H1 (cell line): ENCODE measurements around the gene POLR2H. TPM values are rescaled to one million over a fixed set of nuclear protein-coding genes. Genes with fewer than 3 reads are reported as not detected.

ENCODE experiments used
- polyA plus RNA-seq, 7 experiments: library from polyadenylated mRNA; depleted of rRNA in 3 of 7; stranded (reverse) in 5 of 7; unstranded in 2 of 7; fragments of >200 nt in 5 of 7; fragments of 200-250 nt in 2 of 7; gene quantifications; 1 replicate in 5 of 7; 2 replicates in 1 of 7; 4 replicates in 1 of 7; pipeline versions ENCODE4 v1.2.1 to v1.2.3, GENCODE V29; 2011 to 2013; ENCODE audit warnings: missing spikeins in 2 of 7, mixed read lengths in 2 of 7
- small RNA-seq: library from polyadenylated mRNA; stranded (forward); fragments of <200 nt; extraction: miRNeasy Mini kit (QIAGEN cat#:217004); gene quantifications from one replicate; pipeline ENCODE3, GENCODE V24; 2013; ENCODE audit not compliant: insufficient read depth
- total RNA-seq: library from RNA; stranded (reverse); fragmentation: NEBNext Ultra II Directional; extraction: Animal tissue kit (Norgen Biotek cat#: 25700); gene quantifications from 2 replicates; pipeline ENCODE4 v1.2.1, GENCODE V29; 2021

Gene POLR2H
- total and polyA plus RNA-seq, 2 of the 8 experiments (the other 6 are each of a cell fraction or from before 2014, with no cell fraction given): 113 to 335 TPM

Small RNA genes lying within 50 kb of the gene (small RNA-seq; reads per million reads assigned to genes)
- gene SNORD66: 379 reads per million, percentile 99 among the genes with 10 or more reads in this experiment

Other genes with a start within 250 kb of the POLR2H start
- gene EIF2B5, start 226.4 kb upstream of the POLR2H start, total RNA-seq: 40.0 and 42.5 TPM in 2 replicates
- 32.1 and 33.1 TPM in 2 replicates for gene EIF2B5, start 226.4 kb upstream of the POLR2H start, polyA plus RNA-seq (2011; rRNA removed)
- gene DVL3, start 206.3 kb upstream of the POLR2H start, total RNA-seq: 64.9 and 66.6 TPM in 2 replicates
- 38.5 and 51.2 TPM in 2 replicates for gene DVL3, start 206.3 kb upstream of the POLR2H start, polyA plus RNA-seq (2011; rRNA removed)
- 391 and 403 TPM in 2 replicates for gene AP2M1, start 186.9 kb upstream of the POLR2H start, total RNA-seq
- 454 and 540 TPM in 2 replicates for gene AP2M1, start 186.9 kb upstream of the POLR2H start, polyA plus RNA-seq (2011; rRNA removed)
- gene ABCF3, start 175.5 kb upstream of the POLR2H start, total RNA-seq: 50.9 and 51.6 TPM in 2 replicates
- gene ABCF3, start 175.5 kb upstream of the POLR2H start, polyA plus RNA-seq (2011; rRNA removed): 57.8 and 76.6 TPM in 2 replicates
- gene VWA5B2, start 132.1 kb upstream of the POLR2H start, total RNA-seq: 0.50 and 0.56 TPM in 2 replicates
- gene VWA5B2, start 132.1 kb upstream of the POLR2H start, polyA plus RNA-seq (2011; rRNA removed): 0.53 and 0.88 TPM in 2 replicates
- 54.6 and 56.7 TPM in 2 replicates for gene ALG3, start 112.7 kb upstream of the POLR2H start, total RNA-seq
- gene ALG3, start 112.7 kb upstream of the POLR2H start, polyA plus RNA-seq (2011; rRNA removed): 148 and 184 TPM in 2 replicates
- 9.3 and 9.6 TPM in 2 replicates for gene EEF1AKMT4, start 112.0 kb upstream of the POLR2H start, total RNA-seq
- 30.1 and 39.0 TPM in 2 replicates for gene EEF1AKMT4, start 112.0 kb upstream of the POLR2H start, polyA plus RNA-seq (2011; rRNA removed)
- 16.9 and 17.7 TPM in 2 replicates for gene CAMK2N2, start 100.2 kb upstream of the POLR2H start, total RNA-seq
- 4.0 and 6.1 TPM in 2 replicates for gene CAMK2N2, start 100.2 kb upstream of the POLR2H start, polyA plus RNA-seq (2011; rRNA removed)
- 0.48 and 0.86 TPM in 2 replicates for gene ECE2, start 85.7 kb upstream of the POLR2H start, total RNA-seq
- 0.44 and 0.86 TPM in 2 replicates for gene ECE2, start 85.7 kb upstream of the POLR2H start, polyA plus RNA-seq (2011; rRNA removed)
- 358 and 363 TPM in 2 replicates for gene PSMD2, start 62.5 kb upstream of the POLR2H start, total RNA-seq
- 272 and 350 TPM in 2 replicates for gene PSMD2, start 62.5 kb upstream of the POLR2H start, polyA plus RNA-seq (2011; rRNA removed)
- gene EIF4G1, start 47.1 kb upstream of the POLR2H start, total RNA-seq: 473 and 480 TPM in 2 replicates
- gene EIF4G1, start 47.1 kb upstream of the POLR2H start, polyA plus RNA-seq (2011; rRNA removed): 318 and 421 TPM in 2 replicates
- 15.4 and 16.0 TPM in 2 replicates for gene FAM131A, start 24.1 kb upstream of the POLR2H start, total RNA-seq
- 21.9 and 35.3 TPM in 2 replicates for gene FAM131A, start 24.1 kb upstream of the POLR2H start, polyA plus RNA-seq (2011; rRNA removed)
- gene CLCN2, start 105 bp upstream of the POLR2H start, total RNA-seq: 11.8 and 13.7 TPM in 2 replicates
- 16.1 and 20.7 TPM in 2 replicates for gene CLCN2, start 105 bp upstream of the POLR2H start, polyA plus RNA-seq (2011; rRNA removed)
- gene THPO, start 16.5 kb downstream of the POLR2H start, total RNA-seq: 0.40 and 1.2 TPM in 2 replicates
- 0.82 and 1.4 TPM in 2 replicates for gene THPO, start 16.5 kb downstream of the POLR2H start, polyA plus RNA-seq (2011; rRNA removed)
- 0.63 and 0.86 TPM in 2 replicates for gene CHRD, start 18.3 kb downstream of the POLR2H start, total RNA-seq
- 0.62 and 1.7 TPM in 2 replicates for gene CHRD, start 18.3 kb downstream of the POLR2H start, polyA plus RNA-seq (2011; rRNA removed)
- gene EPHB3, start 200.1 kb downstream of the POLR2H start, total RNA-seq: 0.80 and 0.91 TPM in 2 replicates
- 0.41 and 0.82 TPM in 2 replicates for gene EPHB3, start 200.1 kb downstream of the POLR2H start, polyA plus RNA-seq (2011; rRNA removed)